Glutamatergic neuron (in vitro differentiated cells): ENCODE measurements around the gene LCAT. TPM values are rescaled to one million over a fixed set of nuclear protein-coding genes. Genes with fewer than 3 reads are reported as not detected.

Experiments
- DNase-seq: peaks from one replicate; pipeline ENCODE4 v3.0.0; 2022
- H3K27ac Mint-ChIP-seq: one replicate; pipeline ENCODE4 v1.8.0; 2020; ENCODE audit warnings: mild to moderate bottlenecking, mixed read lengths, inconsistent platforms; ENCODE audit not compliant: unreplicated experiment
- H3K27me3 Mint-ChIP-seq: one replicate; pipeline ENCODE4 v1.8.0; 2020; ENCODE audit warnings: mild to moderate bottlenecking, moderate library complexity, mixed read lengths, inconsistent platforms; ENCODE audit not compliant: unreplicated experiment
- H3K36me3 Mint-ChIP-seq: one replicate; pipeline ENCODE4 v1.8.0; 2020; ENCODE audit warnings: mild to moderate bottlenecking, mixed read lengths, inconsistent platforms; ENCODE audit not compliant: unreplicated experiment
- H3K4me1 Mint-ChIP-seq: one replicate; pipeline ENCODE4 v1.8.0; 2020; ENCODE audit warnings: mild to moderate bottlenecking, low read depth, mixed read lengths, inconsistent platforms; ENCODE audit not compliant: unreplicated experiment
- H3K4me3 Mint-ChIP-seq: one replicate; pipeline ENCODE4 v1.8.0; 2020; ENCODE audit warnings: mild to moderate bottlenecking, mixed read lengths, inconsistent platforms; ENCODE audit not compliant: unreplicated experiment
- H3K9me3 Mint-ChIP-seq: one replicate; pipeline ENCODE4 v1.8.0; 2020; ENCODE audit warnings: mild to moderate bottlenecking, moderate library complexity, mixed read lengths, inconsistent platforms; ENCODE audit not compliant: unreplicated experiment
- CTCF ChIP-seq: fragments of 200-600 bp; sonication (generic); IDR thresholded peaks from one replicate; pipeline ENCODE4 v1.5.0; 2021; ENCODE audit not compliant: partially characterized antibody, unreplicated experiment
- total RNA-seq: library from RNA; stranded (reverse); fragmentation: NEBNext Ultra II Directional; extraction: Animal tissue kit (Norgen Biotek cat#: 25700); gene quantifications from one replicate; pipeline ENCODE4 v1.2.1, GENCODE V29; 2021; ENCODE audit not compliant: unreplicated experiment

LCAT gene
- total RNA-seq, 1 donor from 2014 or later, result 8.7 TPM

GRCh38 chr16:67946966-67947558 lies 3.1 kb upstream of the LCAT start:
- no peak for TF ChIP-seq CTCF
- Mint-ChIP-seq H3K36me3 (no peaks in the 10 kb centered on the region), H3K27ac (no peak overlapping the region), H3K4me1 (no peaks in the 10 kb centered on the region), H3K27me3 (peaks cover 4% of the 10 kb centered on the region), H3K9me3 (peaks cover 1% of the 10 kb centered on the region), H3K4me3 (no peak overlapping the region)
- no peak for DNase-seq

- Mint-ChIP-seq H3K9me3 (no peaks in the 10 kb centered on the region), H3K27ac (no peak overlapping the region)
Measured at GRCh38 chr16:67946128-67946569, 2.2 kb upstream of the LCAT start.

GRCh38 chr16:67945392-67945933 lies 1.5 kb upstream of the LCAT start:
- DNase-seq, result no peak
- Mint-ChIP-seq H3K9me3 (no peaks in the 10 kb centered on the region), H3K27ac (no peak overlapping the region), H3K4me3 (no peak overlapping the region), H3K36me3 (no peaks in the 10 kb centered on the region), H3K27me3 (peaks cover 6% of the 10 kb centered on the region), H3K4me1 (no peaks in the 10 kb centered on the region)
- TF ChIP-seq CTCF, result no peak

More at GRCh38 chr16:67946128-67946569, 2.2 kb upstream of the LCAT start:
- TF ChIP-seq CTCF, result no peak
- DNase-seq, result no peak
- H3K4me1 Mint-ChIP-seq, result no peaks in the 10 kb centered on the region
- no peak overlapping the region for H3K4me3 Mint-ChIP-seq
- H3K27me3 Mint-ChIP-seq, result peaks cover 6% of the 10 kb centered on the region
- no peaks in the 10 kb centered on the region for H3K36me3 Mint-ChIP-seq

- H3K9me3 Mint-ChIP-seq, result no peaks in the 10 kb centered on the region
- no peaks in the 10 kb centered on the region for H3K36me3 Mint-ChIP-seq
Measured at GRCh38 chr16:67944690-67945391, 921 bp upstream of the LCAT start.

More at GRCh38 chr16:67944690-67945391, 921 bp upstream of the LCAT start:
- Mint-ChIP-seq H3K27me3 (peaks cover 6% of the 10 kb centered on the region), H3K4me1 (no peaks in the 10 kb centered on the region), H3K27ac (no peak overlapping the region), H3K4me3 (no peak overlapping the region)
- no peak for TF ChIP-seq CTCF
- DNase-seq, result no peak
